Measurements from ENCODE around the gene IL18. TPM values are rescaled to one million over a fixed set of nuclear protein-coding genes. Genes with fewer than 3 reads are reported as not detected.

The IL18 gene
- total RNA-seq, 1 donor from 2014 or later = 5.3 TPM

DNA sequence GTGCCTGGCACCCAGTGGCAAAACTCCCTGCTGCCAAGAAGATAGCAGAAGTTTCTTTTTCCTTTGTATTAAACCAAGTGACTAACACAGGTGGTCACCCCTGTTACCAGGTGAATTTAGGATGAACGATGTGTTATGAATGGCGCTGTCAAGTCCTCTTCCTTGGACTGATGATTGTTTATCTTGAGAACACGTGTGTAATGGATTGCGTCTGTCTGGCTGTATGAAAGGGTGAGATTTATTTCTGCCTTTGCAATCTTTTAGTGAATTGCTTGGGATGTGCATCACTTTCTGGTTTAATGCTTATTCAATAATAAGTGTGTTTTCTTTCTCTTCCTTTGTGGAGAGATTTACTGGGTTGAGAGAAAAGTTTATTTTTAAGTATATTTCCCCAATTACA, 40.8 kb downstream of the IL18 start:
- Histone ChIP-seq H3K9me3 (ENCODE audit: insufficient read depth, low read depth, low read length) (no peaks in the 10 kb centered on the region), H3K27me3 (ENCODE audit: insufficient read depth, low read length) (no peaks in the 10 kb centered on the region), H2AFZ (ENCODE audit: low read depth, low read length) (no peak overlapping the region), H3K9ac (ENCODE audit: low read length) (no peak overlapping the region), H3K36me3 (ENCODE audit: insufficient read depth, low read length) (no peaks in the 10 kb centered on the region), H3K4me2 (ENCODE audit: low read length) (no peak overlapping the region), H3K4me3 (ENCODE audit: insufficient read depth, low read depth, low read length) (no peak overlapping the region), H3K27ac (ENCODE audit: low read depth, low read length) (no peak overlapping the region), H4K20me1 (ENCODE audit: insufficient read depth, low read length) (no peaks in the 10 kb centered on the region), H3K79me2 (ENCODE audit: insufficient read depth, low read length) (no peaks in the 10 kb centered on the region), H3K4me1 (ENCODE audit: insufficient read depth, low read length) (peaks cover 12% of the 10 kb centered on the region)
- TF ChIP-seq, protein P1, sequence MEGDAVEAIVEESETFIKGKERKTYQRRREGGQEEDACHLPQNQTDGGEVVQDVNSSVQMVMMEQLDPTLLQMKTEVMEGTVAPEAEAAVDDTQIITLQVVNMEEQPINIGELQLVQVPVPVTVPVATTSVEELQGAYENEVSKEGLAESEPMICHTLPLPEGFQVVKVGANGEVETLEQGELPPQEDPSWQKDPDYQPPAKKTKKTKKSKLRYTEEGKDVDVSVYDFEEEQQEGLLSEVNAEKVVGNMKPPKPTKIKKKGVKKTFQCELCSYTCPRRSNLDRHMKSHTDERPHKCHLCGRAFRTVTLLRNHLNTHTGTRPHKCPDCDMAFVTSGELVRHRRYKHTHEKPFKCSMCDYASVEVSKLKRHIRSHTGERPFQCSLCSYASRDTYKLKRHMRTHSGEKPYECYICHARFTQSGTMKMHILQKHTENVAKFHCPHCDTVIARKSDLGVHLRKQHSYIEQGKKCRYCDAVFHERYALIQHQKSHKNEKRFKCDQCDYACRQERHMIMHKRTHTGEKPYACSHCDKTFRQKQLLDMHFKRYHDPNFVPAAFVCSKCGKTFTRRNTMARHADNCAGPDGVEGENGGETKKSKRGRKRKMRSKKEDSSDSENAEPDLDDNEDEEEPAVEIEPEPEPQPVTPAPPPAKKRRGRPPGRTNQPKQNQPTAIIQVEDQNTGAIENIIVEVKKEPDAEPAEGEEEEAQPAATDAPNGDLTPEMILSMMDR (IDR thresholded peaks at IDR 0.05; ENCODE audit: insufficient read depth, low read depth, low read length) = no peak
- no peak for TF ChIP-seq EZH2 (IDR thresholded peaks at IDR 0.05; ENCODE audit: insufficient read depth, low read length)
- no peak for FAIRE-seq
- H3K4me3 Mint-ChIP-seq (ENCODE audit: unreplicated experiment) = no peak overlapping the region
- DNase-seq (ENCODE audit: low read depth) = no peak
- H3K27ac Mint-ChIP-seq (ENCODE audit: unreplicated experiment) = no peak overlapping the region
- no peaks in the 10 kb centered on the region for H3K27me3 Mint-ChIP-seq (ENCODE audit: low read depth, unreplicated experiment)
- peaks cover 9% of the 10 kb centered on the region for H3K4me1 Mint-ChIP-seq (ENCODE audit: low read depth, unreplicated experiment)
- H3K9me3 Mint-ChIP-seq (ENCODE audit: unreplicated experiment) = no peaks in the 10 kb centered on the region
- H3K36me3 Mint-ChIP-seq (ENCODE audit: low read depth, unreplicated experiment) = no peaks in the 10 kb centered on the region

DNA sequence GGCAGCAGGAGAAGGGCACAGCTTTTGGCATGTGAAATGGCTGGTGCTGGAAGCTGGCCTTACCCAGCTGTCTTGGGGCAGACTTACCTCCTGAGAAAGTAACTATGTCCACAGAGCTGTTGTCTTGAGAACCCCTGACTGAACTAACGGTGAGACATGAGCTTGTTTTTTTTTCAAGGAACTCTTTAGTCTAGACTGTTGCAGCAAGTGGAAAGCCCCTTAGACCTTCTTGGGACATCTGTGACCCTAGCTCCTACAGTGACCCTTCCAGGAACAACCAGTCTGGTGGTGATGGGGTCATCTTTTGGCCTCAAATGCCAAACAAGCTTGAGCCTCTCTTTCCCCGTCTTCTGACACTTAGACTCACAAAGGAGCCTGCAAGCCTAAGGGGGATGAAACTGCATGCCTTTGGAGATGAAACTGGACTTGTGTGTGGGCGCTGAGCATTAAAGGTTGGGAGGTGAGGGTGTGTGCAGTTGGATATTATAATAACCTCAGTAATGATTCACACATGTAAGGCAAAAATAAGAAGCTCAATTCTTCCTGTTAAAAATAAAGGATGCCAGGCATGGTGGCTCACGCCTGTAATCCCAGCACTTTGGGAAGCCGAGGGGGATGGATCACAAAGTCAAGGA, 41.8 kb downstream of the IL18 start:
- Histone ChIP-seq H3K4me2 (ENCODE audit: low read length) (no peak overlapping the region), H3K36me3 (ENCODE audit: insufficient read depth, low read length) (no peaks in the 10 kb centered on the region), H3K27me3 (ENCODE audit: insufficient read depth, low read length) (no peaks in the 10 kb centered on the region), H3K79me2 (ENCODE audit: insufficient read depth, low read length) (no peaks in the 10 kb centered on the region), H3K27ac (ENCODE audit: low read depth, low read length) (no peak overlapping the region), H2AFZ (ENCODE audit: low read depth, low read length) (peak overlapping the region; percentile 4), H3K4me1 (ENCODE audit: insufficient read depth, low read length) (peaks cover 12% of the 10 kb centered on the region), H3K9ac (ENCODE audit: low read length) (no peak overlapping the region), H3K4me3 (ENCODE audit: insufficient read depth, low read depth, low read length) (no peak overlapping the region), H4K20me1 (ENCODE audit: insufficient read depth, low read length) (no peaks in the 10 kb centered on the region), H3K9me3 (ENCODE audit: insufficient read depth, low read depth, low read length) (no peaks in the 10 kb centered on the region)
- no peak overlapping the region for H3K4me3 Mint-ChIP-seq (ENCODE audit: unreplicated experiment)
- H3K27me3 Mint-ChIP-seq (ENCODE audit: low read depth, unreplicated experiment) = no peaks in the 10 kb centered on the region
- no peak for TF ChIP-seq EZH2 (IDR thresholded peaks at IDR 0.05; ENCODE audit: insufficient read depth, low read length)
- TF ChIP-seq, protein P1 (IDR thresholded peaks at IDR 0.05; ENCODE audit: insufficient read depth, low read depth, low read length) = no peak
- H3K27ac Mint-ChIP-seq (ENCODE audit: unreplicated experiment) = no peak overlapping the region
- FAIRE-seq = no peak
- DNase-seq (ENCODE audit: low read depth) = no peak
- peaks cover under 1% of the 10 kb centered on the region for H3K36me3 Mint-ChIP-seq (ENCODE audit: low read depth, unreplicated experiment)
- H3K9me3 Mint-ChIP-seq (ENCODE audit: unreplicated experiment) = no peaks in the 10 kb centered on the region
- peaks cover 9% of the 10 kb centered on the region for H3K4me1 Mint-ChIP-seq (ENCODE audit: low read depth, unreplicated experiment)

DNA sequence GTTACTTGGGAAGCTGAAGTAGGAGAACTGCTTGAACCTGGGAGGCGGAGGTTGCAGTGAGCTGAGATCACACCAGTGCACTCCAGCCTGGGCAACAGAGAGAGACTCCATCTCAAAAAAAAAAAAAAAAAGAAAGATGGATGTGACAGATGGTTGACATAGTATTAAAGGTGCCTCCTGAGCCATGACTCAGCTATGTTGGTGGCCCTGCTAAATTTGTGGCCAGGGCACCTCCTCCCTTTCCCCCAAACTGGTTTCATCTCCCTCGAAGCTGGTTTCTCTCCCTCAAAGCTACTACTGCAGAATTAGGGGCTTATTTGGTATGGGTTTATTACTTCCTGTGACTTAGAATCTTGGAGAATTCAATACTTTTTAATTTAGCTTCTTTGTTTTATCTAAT, 45.7 kb downstream of the IL18 start:
- DNase-seq (ENCODE audit: low read depth) (no peak), FAIRE-seq (no peak)
- Histone ChIP-seq H3K9me3 (ENCODE audit: insufficient read depth, low read depth, low read length) (no peaks in the 10 kb centered on the region), H3K79me2 (ENCODE audit: insufficient read depth, low read length) (no peaks in the 10 kb centered on the region), H3K9ac (ENCODE audit: low read length) (no peak overlapping the region), H4K20me1 (ENCODE audit: insufficient read depth, low read length) (no peaks in the 10 kb centered on the region), H3K4me3 (ENCODE audit: insufficient read depth, low read depth, low read length) (no peak overlapping the region), H3K4me2 (ENCODE audit: low read length) (no peak overlapping the region), H3K27me3 (ENCODE audit: insufficient read depth, low read length) (no peaks in the 10 kb centered on the region), H3K27ac (ENCODE audit: low read depth, low read length) (no peak overlapping the region), H3K36me3 (ENCODE audit: insufficient read depth, low read length) (no peaks in the 10 kb centered on the region), H3K4me1 (ENCODE audit: insufficient read depth, low read length) (peaks cover 12% of the 10 kb centered on the region), H2AFZ (ENCODE audit: low read depth, low read length) (no peak overlapping the region)
- Mint-ChIP-seq H3K4me1 (ENCODE audit: low read depth, unreplicated experiment) (peaks cover 9% of the 10 kb centered on the region), H3K4me3 (ENCODE audit: unreplicated experiment) (no peak overlapping the region), H3K36me3 (ENCODE audit: low read depth, unreplicated experiment) (peaks cover 2% of the 10 kb centered on the region), H3K9me3 (ENCODE audit: unreplicated experiment) (no peaks in the 10 kb centered on the region), H3K27ac (ENCODE audit: unreplicated experiment) (no peak overlapping the region), H3K27me3 (ENCODE audit: low read depth, unreplicated experiment) (no peaks in the 10 kb centered on the region)
- TF ChIP-seq, protein P1 (IDR thresholded peaks at IDR 0.05; ENCODE audit: insufficient read depth, low read depth, low read length) = no peak
- no peak for TF ChIP-seq EZH2 (IDR thresholded peaks at IDR 0.05; ENCODE audit: insufficient read depth, low read length)
